NCI-H1694 treated with DMSO at 0.1 percent for 48 hours (cell line): Measurements from ENCODE around the gene TDRD6.

Experiments used
- DNase-seq: peaks from one replicate; lab custom pipeline; 2025; lab: John Stamatoyannopoulos, UW

TDRD6 gene

DNA sequence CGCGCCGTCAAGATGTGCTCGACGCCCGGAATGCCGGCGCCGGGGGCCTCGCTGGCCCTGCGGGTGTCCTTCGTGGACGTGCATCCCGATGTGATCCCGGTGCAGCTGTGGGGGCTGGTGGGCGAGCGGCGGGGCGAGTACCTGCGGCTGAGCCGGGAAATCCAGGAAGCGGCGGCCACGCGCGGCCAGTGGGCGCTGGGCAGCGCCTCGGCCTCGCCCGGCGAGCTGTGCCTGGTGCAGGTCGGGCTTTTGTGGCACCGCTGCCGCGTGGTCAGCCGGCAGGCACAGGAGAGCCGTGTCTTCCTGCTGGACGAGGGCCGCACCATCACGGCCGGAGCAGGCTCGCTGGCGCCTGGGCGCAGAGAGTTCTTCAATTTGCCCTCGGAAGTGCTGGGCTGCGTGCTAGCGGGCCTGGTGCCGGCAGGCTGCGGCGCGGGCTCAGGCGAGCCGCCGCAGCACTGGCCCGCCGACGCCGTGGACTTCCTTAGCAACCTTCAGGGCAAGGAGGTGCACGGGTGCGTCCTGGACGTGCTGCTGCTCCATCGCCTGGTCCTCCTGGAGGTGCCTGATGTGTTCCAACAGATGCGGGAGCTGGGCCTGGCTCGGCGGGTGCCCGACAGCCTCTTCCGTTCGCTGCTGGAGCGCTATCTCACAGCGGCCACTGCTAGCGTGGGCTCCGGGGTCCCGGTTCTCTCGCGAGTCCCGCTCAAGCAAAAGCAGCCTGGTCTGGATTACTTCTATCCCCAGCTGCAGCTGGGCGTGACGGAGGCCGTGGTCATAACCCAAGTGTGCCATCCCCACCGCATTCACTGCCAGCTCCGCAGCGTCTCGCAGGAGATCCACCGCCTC is 656 bp downstream of the TDRD6 start:
- no peak for DNase-seq

DNA sequence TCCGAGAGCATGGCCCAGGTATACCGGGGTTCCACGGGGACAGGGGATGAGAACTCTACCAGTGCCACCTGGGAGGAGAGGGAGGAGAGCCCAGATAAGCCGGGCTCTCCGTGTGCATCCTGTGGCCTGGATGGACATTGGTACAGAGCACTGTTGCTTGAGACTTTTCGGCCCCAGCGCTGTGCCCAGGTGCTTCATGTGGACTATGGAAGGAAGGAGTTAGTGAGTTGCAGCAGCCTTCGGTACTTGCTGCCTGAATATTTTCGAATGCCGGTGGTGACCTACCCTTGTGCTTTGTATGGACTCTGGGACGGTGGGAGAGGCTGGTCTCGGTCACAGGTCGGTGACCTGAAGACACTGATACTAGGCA is 1.3 kb downstream of the TDRD6 start:
- DNase-seq: no peak

DNA sequence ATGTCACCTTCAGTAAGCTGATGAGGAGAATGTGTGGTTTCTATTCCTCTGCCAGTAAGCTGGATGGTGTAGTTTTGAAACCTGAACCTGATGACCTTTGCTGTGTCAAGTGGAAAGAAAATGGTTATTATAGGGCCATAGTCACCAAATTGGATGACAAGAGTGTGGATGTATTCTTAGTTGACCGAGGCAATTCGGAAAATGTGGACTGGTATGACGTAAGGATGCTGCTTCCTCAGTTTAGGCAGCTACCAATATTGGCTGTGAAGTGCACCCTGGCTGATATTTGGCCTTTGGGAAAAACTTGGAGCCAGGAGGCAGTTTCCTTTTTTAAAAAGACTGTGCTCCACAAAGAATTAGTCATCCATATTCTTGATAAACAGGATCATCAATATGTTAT is 2.0 kb downstream of the TDRD6 start:
- no peak for DNase-seq

DNA sequence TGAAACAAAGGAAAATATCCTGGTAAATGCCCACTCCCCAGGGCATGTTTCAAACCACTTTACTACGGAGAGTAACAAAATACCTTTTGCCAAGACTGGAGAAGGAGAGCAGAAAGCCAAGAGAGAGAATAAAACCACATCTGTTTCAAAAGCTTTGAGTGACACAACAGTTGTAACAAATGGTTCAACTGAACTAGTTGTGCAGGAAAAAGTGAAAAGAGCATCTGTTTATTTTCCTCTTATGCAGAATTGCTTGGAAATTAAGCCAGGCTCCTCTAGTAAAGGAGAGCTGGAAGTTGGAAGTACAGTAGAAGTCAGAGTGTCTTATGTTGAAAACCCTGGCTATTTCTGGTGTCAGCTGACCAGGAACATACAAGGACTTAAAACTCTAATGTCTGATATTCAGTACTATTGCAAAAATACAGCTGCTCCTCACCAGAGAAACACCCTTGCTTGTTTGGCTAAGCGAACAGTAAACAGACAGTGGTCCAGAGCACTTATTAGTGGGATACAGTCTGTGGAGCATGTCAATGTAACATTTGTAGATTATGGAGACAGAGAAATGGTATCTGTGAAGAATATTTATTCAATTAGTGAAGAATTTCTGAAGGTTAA is 2.6 kb downstream of the TDRD6 start:
- DNase-seq: no peak

DNA sequence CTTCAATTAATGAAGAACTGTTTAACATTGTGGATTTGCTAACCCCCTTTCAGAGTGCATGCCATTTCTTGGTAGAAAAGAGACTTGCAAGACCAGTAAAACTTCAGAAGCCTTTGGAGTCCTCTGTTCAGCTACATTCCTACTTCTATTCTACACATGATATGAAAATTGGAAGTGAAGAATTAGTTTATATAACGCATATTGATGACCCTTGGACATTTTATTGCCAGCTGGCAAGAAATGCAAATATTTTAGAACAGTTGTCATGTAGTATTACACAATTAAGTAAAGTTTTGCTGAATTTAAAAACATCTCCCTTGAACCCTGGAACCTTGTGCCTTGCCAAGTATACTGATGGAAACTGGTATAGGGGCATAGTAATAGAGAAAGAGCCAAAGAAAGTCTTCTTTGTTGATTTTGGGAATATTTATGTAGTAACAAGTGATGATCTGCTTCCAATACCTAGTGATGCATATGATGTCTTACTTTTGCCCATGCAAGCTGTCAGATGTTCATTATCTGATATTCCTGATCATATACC is 3.3 kb downstream of the TDRD6 start:
- no peak for DNase-seq

DNA sequence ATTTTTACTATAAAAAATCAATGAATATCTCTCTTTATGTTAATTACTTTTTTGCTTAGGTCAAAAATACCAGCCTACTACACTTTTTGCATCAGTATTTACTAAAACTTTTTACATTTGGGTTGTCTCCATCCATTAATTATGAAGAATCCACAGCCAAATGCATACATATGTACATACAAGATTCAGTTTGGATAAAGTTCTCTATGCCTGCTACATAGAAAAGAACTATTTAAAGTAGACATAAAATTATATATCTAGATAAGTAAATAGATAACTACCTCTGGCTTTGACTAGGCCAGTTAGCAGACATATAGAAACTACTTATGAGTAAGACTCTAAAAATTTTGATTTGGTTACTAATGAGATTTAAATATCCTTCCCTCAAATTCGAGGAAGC is 12.3 kb downstream of the TDRD6 start:
- DNase-seq: no peak

DNA sequence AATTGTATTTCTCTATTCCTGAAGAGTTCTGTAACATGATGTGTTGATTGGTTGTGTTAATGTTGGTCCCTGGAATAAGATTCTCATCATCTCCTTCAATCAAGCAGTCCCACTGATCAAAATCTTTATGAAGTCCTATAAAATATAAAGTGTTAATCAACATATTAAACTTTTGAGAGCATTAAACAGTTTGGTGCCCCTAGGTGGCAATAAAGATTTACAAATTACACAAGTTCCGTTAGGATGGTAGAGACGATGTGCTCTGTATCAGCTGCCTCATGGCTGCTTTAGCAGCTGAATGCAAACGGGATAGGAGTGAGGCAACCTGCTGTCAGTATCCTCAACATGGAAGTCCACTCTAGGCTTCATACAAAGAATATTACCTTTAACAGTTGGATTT is 16.9 kb downstream of the TDRD6 start:
- DNase-seq: no peak

DNA sequence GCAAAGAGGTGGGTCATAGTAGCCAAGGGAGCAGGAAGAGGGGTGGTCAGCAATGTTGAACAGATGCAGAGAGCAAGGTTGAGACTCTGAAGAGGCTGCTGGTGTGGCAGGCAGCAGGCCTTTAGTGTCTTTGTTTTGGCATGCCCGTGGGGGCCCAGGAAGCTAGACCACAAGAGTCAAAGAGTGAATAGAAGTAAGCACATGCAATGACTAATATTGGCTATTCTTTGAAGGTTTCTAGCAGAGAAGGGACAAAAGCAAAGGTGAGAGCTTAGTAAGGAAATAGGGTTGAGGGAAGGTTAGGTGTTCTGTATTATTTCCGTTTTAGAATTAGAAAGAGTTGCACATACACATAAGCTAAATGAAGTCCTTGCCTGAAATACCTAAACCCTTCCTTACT is 18.8 kb downstream of the TDRD6 start:
- no peak for DNase-seq

DNA sequence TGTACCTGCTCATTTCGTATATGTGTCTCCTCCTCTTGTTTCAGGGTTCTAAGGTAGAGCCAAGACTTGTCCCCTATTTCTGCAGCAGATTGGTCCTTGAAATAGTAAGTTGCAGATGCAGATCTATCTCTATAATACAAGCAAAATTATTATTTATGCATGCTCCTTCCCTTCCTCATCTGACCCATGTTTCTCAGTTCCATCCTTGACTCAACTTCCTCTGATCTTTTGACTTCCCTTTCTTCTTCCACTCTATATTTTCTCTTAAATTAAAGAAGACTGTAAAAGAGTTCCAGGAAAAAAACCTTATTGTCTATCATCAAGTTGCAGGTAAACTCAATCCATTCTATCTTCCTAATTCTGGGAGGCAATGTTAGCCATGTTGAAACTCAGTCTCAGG is 23.8 kb downstream of the TDRD6 start:
- DNase-seq: no peak

DNA sequence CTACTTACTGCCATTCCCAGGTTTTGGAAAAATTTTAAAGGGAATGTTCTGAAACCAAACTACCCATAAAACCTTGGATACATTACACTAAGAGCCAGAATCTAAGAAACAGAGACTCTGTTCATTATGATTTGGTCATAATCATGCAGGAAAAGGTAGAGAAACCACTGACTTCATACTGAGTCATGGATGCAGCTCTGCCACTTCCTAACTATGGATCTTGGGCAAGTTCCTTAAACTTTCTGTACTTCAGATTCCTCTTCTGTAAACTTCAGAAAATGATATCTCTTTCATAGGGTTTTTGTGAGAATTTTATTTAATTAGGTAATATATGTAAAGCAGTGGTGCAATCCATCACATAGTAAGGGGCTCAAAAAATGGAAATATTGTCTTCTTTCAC is 27.5 kb downstream of the TDRD6 start:
- DNase-seq: no peak

DNA sequence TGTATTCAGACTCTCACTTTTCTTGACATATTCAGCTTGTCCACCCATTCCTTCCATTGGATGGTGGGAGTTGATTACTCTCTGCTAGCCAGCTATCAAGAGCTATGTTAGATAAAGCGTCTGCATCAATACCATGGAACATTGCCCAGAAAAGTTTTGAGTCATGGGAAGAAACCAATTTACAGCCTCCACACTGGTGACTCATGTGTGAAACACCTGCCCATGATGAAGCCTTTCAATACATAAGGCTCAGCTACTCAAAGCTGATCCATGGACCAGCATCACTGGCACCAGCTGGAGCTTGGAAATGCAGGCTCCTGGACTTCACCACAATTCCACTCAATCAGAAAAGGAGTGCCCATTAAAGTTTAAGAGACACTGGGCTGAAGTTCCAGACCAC is 31.4 kb downstream of the TDRD6 start:
- DNase-seq: no peak

DNA sequence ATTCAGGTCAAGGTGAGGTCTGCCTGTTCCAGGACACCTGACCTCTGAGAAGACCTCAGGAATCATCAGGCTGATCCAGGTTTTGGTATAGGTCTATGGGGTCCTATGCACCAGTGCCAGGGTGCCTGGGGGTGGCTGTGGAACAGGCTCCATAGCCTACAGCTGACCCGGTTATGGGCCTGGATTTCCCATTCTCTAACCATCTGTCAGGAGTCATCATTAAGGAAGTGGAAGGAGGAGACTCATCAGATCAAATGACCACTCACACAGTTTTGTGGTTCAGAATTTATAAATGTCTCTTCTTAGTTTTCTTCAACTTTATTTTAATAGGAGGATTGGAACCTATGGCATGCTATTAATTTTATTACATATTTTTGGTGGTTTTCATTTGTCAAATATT is 32.7 kb downstream of the TDRD6 start:
- DNase-seq: no peak

DNA sequence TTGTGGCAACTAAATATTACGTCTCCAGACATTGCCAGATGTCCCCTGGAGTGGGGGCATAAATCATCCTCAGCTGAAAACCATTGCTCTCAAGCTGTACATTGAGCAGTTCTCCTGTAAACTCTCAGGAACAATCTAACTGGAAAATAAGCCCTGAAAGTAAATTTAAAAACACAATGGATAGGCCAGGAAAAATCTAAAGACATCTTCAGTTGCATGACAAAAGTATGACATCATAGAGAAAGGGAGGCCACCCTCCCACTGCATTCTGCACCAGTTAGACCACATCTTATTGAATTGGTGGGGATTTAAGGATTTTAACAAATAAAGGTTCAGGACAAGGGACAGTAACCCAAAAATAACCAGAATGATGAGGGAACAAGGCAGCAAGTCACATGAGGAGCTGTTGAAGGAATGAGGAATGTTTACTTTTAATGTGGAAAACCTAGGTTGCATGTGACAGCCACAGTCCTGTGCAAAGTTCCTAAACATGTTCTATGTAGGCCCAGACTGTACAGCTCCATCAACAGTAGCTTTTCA is 42.2 kb downstream of the TDRD6 start:
- no peak for DNase-seq

DNA sequence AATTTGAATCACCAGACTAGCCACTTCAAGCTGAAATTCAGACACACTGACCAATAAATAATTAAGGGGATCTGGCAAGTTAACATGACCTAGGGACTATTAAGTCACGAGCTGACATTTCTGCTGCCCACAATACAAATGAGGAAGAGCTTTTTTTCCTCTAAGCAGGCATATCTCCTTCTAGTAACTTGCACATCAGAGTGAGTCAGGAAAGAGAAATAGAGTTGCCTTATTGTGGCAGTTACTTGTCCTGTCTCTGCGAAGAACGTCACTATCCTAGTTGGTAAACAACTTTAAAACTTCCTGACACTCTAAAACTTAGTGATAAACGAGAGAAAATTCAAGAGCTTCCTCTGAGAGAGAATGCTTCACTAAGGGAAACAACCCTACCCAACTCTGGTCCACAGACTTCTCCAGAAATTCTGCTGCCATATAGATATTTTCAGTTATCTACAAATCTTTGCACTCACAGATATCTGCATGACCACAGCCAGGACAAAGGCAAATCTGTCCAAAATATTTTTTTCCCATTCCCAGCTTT is 43.3 kb downstream of the TDRD6 start:
- no peak for DNase-seq

DNA sequence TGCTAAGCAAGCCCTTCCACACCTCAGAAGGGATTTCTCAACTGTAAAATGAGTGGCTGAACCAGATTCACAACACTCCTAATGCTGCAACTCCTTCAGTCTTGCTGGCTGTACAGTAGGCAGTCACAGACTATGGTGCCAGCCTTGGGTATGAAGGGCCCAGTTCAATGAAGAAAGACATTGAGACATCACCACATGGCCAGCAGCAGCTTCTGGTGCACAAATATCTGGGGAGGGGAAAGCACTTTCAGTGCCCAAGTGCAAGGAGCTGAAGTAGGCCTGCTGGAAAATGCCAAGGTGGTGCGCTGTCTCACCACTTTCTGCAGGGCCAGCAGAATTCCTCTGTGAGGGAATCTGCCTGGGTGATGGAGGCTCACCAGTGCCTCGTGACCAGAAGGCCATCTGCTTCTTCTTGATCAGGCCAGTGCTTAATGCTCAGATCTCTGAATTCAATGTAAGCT is 45.7 kb downstream of the TDRD6 start:
- DNase-seq: no peak

DNA sequence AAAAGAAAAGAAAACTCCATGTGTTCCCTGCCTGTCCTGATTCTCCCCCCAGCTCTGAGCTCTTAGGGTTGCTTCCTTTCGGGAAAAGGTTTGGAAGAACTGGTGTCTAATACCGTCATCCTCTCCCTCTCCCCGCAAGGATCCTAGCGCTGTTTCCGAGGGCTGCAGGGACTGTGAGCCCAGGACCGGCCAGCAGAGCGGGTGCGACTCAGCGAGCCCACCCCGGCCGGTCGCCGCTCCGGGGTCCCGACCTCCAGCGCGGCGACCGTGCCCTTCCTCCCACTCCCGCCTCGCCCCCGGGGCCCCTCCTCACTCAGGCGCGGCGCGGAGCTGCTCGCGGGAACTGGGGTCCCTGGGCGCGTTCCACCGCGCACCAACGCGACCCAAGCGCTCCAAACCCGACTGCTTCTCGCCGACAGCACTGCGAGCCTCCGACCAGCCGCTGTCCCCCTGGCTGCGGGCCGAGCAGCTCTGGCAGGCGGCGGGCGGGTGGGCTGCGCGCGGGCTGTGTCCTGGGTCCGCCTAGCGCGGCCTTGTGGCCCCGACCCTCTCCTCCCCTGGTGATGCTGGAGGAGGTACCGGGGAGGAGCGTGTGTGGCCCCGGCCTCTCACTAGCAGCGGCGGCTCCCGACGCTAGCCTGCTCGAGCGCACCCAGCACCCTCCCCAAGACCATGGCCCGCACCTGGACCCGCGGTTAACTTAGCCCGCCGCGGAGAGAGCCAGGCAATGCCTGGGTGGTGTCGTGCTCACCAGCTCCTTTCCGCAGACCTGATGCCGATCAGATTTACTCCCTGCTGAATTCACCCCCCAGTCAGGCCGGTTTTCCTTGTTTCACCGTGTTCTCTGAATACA is 47.4 kb downstream of the TDRD6 start, which contains the start of gene PLA2G7:
PLA2G7 (minus strand) TSS at position 509 of the 853 bp plus-strand sequence. CDS start 12,484 bp downstream, outside the sequence.
- DNase-seq: no peak

DNA sequence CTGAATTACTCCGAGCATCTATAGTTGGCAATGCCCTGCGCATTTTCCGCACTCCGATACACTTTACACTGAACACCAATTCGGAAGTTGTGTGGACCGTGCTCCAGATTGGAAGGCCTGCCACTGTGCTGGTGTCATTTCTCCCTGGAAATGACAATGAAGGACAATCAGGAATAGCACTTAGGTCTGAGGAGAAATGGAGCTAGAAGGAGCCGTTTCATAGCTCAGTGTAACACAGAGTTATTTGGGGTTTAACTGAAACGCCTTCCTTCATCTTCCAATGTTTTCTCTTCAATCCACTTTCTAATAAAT is 48.0 kb downstream of the TDRD6 start:
- no peak for DNase-seq

DNA sequence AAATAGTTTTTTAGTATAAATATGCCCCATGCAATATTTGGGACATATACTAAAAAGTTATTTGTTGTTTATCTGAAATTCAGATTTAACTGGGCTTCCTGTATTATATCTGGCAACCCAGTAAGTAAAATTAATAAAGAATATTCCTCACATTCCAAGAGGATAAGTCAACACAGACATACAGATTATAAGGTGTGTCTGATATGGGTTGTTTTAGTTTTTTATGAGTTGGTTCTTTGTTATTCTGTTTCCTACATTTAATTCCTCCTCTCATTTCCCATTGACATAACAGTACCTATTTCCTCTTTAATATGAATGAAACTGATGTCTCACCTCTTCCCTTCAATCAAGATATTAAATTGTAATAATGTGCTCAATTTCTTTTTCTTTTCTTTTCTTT is 49.2 kb downstream of the TDRD6 start:
- DNase-seq: no peak

DNA sequence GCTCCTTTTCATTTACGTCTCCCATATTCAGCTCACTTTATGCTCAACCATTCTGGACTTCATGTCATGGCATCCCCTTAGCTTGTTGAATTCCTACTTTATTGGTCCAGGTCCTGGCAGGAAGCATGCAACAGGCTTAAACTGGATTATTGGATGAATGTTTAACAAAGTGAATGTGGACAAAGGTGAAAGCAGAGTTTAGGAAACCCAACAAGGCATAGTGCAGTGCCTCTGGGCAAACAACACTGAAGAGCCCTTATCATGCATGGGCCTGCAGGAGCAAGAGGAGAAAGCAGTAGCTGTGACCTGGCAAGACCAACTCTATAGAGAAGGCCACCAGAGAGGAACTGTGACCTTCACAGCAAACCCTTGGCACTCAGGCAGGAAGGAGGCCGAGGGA is 53.8 kb downstream of the TDRD6 start:
- DNase-seq: no peak

DNA sequence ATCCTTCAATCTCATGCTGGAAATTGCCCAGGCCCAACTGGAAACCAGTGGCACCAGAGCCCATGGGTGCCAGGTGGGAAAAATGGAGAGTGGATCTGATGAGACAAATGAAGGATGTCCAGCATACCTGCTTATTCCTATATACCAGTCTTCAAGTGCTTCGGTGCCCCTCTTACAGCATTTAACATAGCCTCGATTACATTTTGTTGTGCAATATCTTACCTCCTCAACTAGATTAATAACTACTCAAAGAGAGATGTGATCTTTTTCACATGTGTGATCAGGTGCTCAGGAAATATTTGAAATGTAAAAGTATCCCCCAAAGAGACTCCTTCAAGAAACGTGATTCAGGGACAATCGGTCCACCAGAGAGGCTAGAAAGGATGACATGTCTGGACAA is 54.2 kb downstream of the TDRD6 start:
- DNase-seq: no peak

DNA sequence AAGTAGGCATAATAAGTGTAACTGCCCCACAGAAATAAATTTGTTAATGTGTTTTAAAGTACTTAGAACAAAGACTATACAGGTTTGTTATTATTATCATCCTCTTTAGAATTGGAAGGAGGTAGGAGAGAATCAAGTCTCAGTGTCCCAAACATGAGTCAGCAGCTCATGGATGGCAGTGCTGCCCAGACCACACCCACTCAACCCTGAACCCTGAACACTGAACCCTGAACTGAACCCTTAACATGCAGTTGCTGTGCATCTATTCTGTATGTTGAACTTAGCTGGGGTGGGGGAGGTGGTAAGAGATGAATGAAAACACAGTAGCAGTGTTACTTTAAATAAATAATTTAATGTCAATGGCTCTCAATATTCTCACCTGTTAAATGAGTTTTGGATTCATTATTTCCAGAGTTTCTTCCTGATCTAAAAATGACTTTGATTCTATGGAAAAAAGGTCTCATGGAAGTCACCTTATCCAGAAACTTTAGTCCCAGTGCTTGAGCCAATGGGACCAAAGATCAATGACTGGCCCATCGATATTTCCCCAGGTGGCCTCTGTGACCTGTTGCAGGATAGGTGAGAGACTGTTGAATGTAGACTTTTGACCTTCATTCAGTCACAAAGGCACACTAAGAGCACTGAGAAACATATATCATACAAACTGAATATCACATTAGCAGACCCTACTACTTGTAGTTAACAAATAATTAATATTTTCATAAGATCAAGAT is 55.9 kb downstream of the TDRD6 start:
- no peak for DNase-seq
